Choroid plexus epithelial cell (primary cell): Measurements from ENCODE around the gene TEX13B.

ENCODE experiments used
- DNase-seq: peaks from one replicate; pipeline ENCODE4 v3.0.0-alpha.2; 2010; ENCODE audit warnings: low read depth
- H3K4me3 ChIP-seq: 2 replicates; pipeline ENCODE4 v1.5.1; 2011; ENCODE audit warnings: low read depth, mild to moderate bottlenecking, control low read depth, low read length, moderate library complexity
- CTCF ChIP-seq: conservative IDR thresholded peaks from 2 replicates; pipeline ENCODE4 v1.5.1; 2011; ENCODE audit warnings: low read depth, mild to moderate bottlenecking, control low read depth, inconsistent platforms, low read length, moderate library complexity

TEX13B gene

GRCh38 chrX:107936434-107936730 lies 45.8 kb downstream of the TEX13B start:
- no peak for TF ChIP-seq CTCF
- DNase-seq: no peak
- peak overlapping the region; percentile 46 for H3K4me3 ChIP-seq

- DNase-seq: peak; percentile 10
- H3K4me3 ChIP-seq: peak overlapping the region; percentile 46
- TF ChIP-seq CTCF: no peak
These were observed 46.3 kb downstream of the TEX13B start for GRCh38 chrX:107935664-107936433.

- TF ChIP-seq CTCF: no peak
- peak overlapping the region; percentile 46 for H3K4me3 ChIP-seq
- peak; percentile 41 for DNase-seq
These were observed 47.0 kb downstream of the TEX13B start for GRCh38 chrX:107935200-107935599.

- no peak for DNase-seq
- no peak for TF ChIP-seq CTCF
- H3K4me3 ChIP-seq: no peak overlapping the region
These were observed 47.9 kb downstream of the TEX13B start for GRCh38 chrX:107934262-107934661.
